Dermis blood vessel endothelial cell (primary cell): Measurements from ENCODE around the gene SEC24B. TPM values are rescaled to one million over a fixed set of nuclear protein-coding genes. Genes with fewer than 3 reads are reported as not detected.

Source experiments
- DNase-seq: peaks from one replicate; pipeline ENCODE4 v3.0.0; 2010
- total RNA-seq: library from RNA; depleted of rRNA; stranded (reverse); fragments of >200 nt; gene quantifications from 2 replicates; pipeline ENCODE4 v1.2.3, GENCODE V29; 2014

Gene SEC24B
- total RNA-seq, 1 donor from 2014 or later: 15.1 TPM

DNA sequence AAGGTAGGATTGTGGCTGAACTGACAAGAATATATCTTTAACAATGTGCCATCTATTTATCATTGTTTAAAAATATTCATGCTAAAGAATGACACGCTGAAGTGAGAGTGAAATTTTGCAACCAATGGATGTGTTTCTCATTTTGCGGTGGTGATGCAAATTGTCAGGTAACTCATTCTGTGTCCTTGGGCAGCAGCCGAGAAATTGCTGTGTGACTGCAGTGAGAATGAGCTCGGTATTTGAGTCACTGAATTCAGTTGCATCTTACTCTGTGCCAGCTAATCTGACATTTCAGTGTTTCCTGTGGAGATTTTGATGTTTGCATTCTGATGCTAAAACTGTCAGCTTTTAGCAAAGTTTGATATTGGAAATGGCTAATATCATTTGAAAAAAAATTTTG lies 154.6 kb downstream of the SEC24B start:
- peak; percentile 21 for DNase-seq

DNA sequence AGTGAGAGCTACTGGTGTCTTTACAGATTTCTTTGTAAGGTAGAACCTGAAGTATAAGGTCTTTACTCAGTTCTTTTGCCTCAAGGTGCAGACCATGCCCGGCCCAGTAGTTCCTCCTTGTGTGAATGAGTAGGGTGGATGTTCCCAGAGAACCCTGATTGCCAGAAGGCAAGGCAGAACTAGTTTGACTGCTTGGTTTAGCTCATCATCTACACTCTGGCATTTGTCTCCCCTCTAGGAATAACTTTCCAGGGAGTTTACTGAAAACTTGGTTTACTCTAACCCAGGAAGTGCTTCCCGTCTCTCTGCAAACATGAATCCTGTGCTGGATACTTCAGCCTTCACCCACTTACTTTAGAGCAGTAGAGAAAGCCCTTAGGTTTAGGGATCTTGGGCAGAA lies 155.5 kb downstream of the SEC24B start:
- DNase-seq: no peak

- DNase-seq: no peak
Measured at GRCh38 chr4:109589605-109590004, 156.0 kb downstream of the SEC24B start.

Other genes with a start within 250 kb of the SEC24B start
- gene COL25A1, start 131.2 kb upstream of the SEC24B start, total RNA-seq: 0.14 and 0.68 TPM in 2 replicates
- gene MCUB, start 126.4 kb downstream of the SEC24B start, total RNA-seq: 69.4 and 163 TPM in 2 replicates